Muscle layer of colon (tissue), 2 donors: ENCODE measurements around the gene APPBP2.
"Not testable (repeated sequence)": the region's sequence is repeated elsewhere in the genome, so short reads cannot be mapped to it uniquely, and the experiment has no call there.

ENCODE experiments used
- H3K27ac ChIP-seq: one replicate; pipeline ENCODE4 v1.7.0; 2013; ENCODE audit warnings: low read depth, mild to moderate bottlenecking, low read length, moderate library complexity
- H3K27me3 ChIP-seq, 2 donors: one replicate each; pipeline ENCODE4 v1.7.0; 2013; ENCODE audit warnings: low read length in 2 of 2, mild to moderate bottlenecking in 2 of 2; ENCODE audit not compliant: insufficient read depth in 2 of 2, control insufficient read depth in 1 of 2
- H3K36me3 ChIP-seq: one replicate; pipeline ENCODE4 v1.7.0; 2013; ENCODE audit warnings: mild to moderate bottlenecking, low read length; ENCODE audit not compliant: insufficient read depth
- H3K4me1 ChIP-seq: one replicate; pipeline ENCODE4 v1.7.0; 2013; ENCODE audit warnings: mild to moderate bottlenecking, low read length; ENCODE audit not compliant: insufficient read depth
- H3K4me3 ChIP-seq, 2 donors: one replicate each; pipeline ENCODE4 v1.7.0; 2013; ENCODE audit warnings: low read length in 2 of 2, low read depth in 1 of 2, mild to moderate bottlenecking in 1 of 2, moderate library complexity in 1 of 2
- H3K9ac ChIP-seq: one replicate; pipeline ENCODE4 v1.7.0; 2013; ENCODE audit warnings: low read length
- H3K9me3 ChIP-seq: one replicate; pipeline ENCODE4 v1.7.0; 2013; ENCODE audit warnings: mild to moderate bottlenecking, low read length
- donor health status: abdominal sarcoma.
- donor health status: Adenocarcinoma of cecum.

The APPBP2 gene

GRCh38 chr17:60451071-60451470 is 75.0 kb downstream of the APPBP2 start:
- no peak overlapping the region for H3K9ac ChIP-seq
- H3K27ac ChIP-seq: no peak overlapping the region
- peaks cover 59% of the 10 kb centered on the region for H3K36me3 ChIP-seq
- H3K27me3 ChIP-seq: no peaks in the 10 kb centered on the region
- H3K4me1 ChIP-seq: no peaks in the 10 kb centered on the region
- H3K4me3 ChIP-seq: no peak overlapping the region
- H3K9me3 ChIP-seq: no peaks in the 10 kb centered on the region

- no peak overlapping the region for H3K4me3 ChIP-seq
- H3K27ac ChIP-seq: no peak overlapping the region
- H3K9me3 ChIP-seq: no peaks in the 10 kb centered on the region
- peaks cover 2% of the 10 kb centered on the region for H3K4me1 ChIP-seq
- H3K27me3 ChIP-seq: no peaks in the 10 kb centered on the region
- peaks cover 46% of the 10 kb centered on the region for H3K36me3 ChIP-seq
- H3K9ac ChIP-seq: no peak overlapping the region
Measured at GRCh38 chr17:60447375-60447774, 78.7 kb downstream of the APPBP2 start.

- no peak overlapping the region for H3K27ac ChIP-seq
- H3K4me1 ChIP-seq: peaks cover 10% of the 10 kb centered on the region
- H3K9me3 ChIP-seq: no peaks in the 10 kb centered on the region
- H3K4me3 ChIP-seq: no peak overlapping the region
- peaks cover 31% of the 10 kb centered on the region for H3K36me3 ChIP-seq
- H3K9ac ChIP-seq: no peak overlapping the region
- H3K27me3 ChIP-seq: no peaks in the 10 kb centered on the region
Measured at GRCh38 chr17:60445144-60445543, 80.9 kb downstream of the APPBP2 start.

GRCh38 chr17:60443713-60444112 is 82.3 kb downstream of the APPBP2 start:
- Histone ChIP-seq H3K4me1 (peaks cover 10% of the 10 kb centered on the region), H3K27me3 (no peaks in the 10 kb centered on the region), H3K9me3 (no peaks in the 10 kb centered on the region), H3K4me3 (no peak overlapping the region), H3K36me3 (peaks cover 20% of the 10 kb centered on the region), H3K27ac (no peak overlapping the region), H3K9ac (no peak overlapping the region)

GRCh38 chr17:60442271-60443173 is 83.5 kb downstream of the APPBP2 start:
- H3K27ac ChIP-seq: no peak overlapping the region
- peaks cover 10% of the 10 kb centered on the region for H3K4me1 ChIP-seq
- no peaks in the 10 kb centered on the region for H3K27me3 ChIP-seq
- peaks cover 17% of the 10 kb centered on the region for H3K36me3 ChIP-seq
- no peaks in the 10 kb centered on the region for H3K9me3 ChIP-seq
- H3K9ac ChIP-seq: no peak overlapping the region
- H3K4me3 ChIP-seq: no peak overlapping the region

- H3K27me3 ChIP-seq: no peaks in the 10 kb centered on the region
- no peaks in the 10 kb centered on the region for H3K36me3 ChIP-seq
- no peak overlapping the region for H3K9ac ChIP-seq
- H3K4me1 ChIP-seq: peaks cover 15% of the 10 kb centered on the region
- no peak overlapping the region for H3K4me3 ChIP-seq
- H3K9me3 ChIP-seq: no peaks in the 10 kb centered on the region
- H3K27ac ChIP-seq: no peak overlapping the region
Measured at GRCh38 chr17:60439501-60439900, 86.5 kb downstream of the APPBP2 start.

GRCh38 chr17:60436676-60437075 is 89.4 kb downstream of the APPBP2 start:
- Histone ChIP-seq H3K27me3 (no peaks in the 10 kb centered on the region), H3K27ac (no peak overlapping the region), H3K4me1 (peaks cover 6% of the 10 kb centered on the region), H3K9me3 (no peaks in the 10 kb centered on the region), H3K9ac (no peak overlapping the region), H3K36me3 (no peaks in the 10 kb centered on the region), H3K4me3 (no peak overlapping the region)

- Histone ChIP-seq H3K9me3 (no peaks in the 10 kb centered on the region), H3K36me3 (no peaks in the 10 kb centered on the region), H3K4me1 (peaks cover 5% of the 10 kb centered on the region), H3K4me3 (no peak overlapping the region), H3K27ac (no peak overlapping the region), H3K9ac (no peak overlapping the region), H3K27me3 (no peaks in the 10 kb centered on the region)
Measured at GRCh38 chr17:60435244-60436167, 90.5 kb downstream of the APPBP2 start.

- H3K27me3 ChIP-seq, H3K27ac ChIP-seq, H3K4me3 ChIP-seq, H3K9ac ChIP-seq, H3K9me3 ChIP-seq, H3K4me1 ChIP-seq, H3K36me3 ChIP-seq: not testable (repeated sequence)
Measured at GRCh38 chr17:60433021-60433997, 92.7 kb downstream of the APPBP2 start.

- H3K27me3 ChIP-seq, H3K9me3 ChIP-seq, H3K27ac ChIP-seq, H3K4me1 ChIP-seq, H3K9ac ChIP-seq, H3K36me3 ChIP-seq, H3K4me3 ChIP-seq: not testable (repeated sequence)
Measured at GRCh38 chr17:60430561-60430960, 95.5 kb downstream of the APPBP2 start.

- H3K4me1 ChIP-seq, H3K36me3 ChIP-seq, H3K4me3 ChIP-seq, H3K9ac ChIP-seq, H3K9me3 ChIP-seq, H3K27ac ChIP-seq, H3K27me3 ChIP-seq: not testable (repeated sequence)
Measured at GRCh38 chr17:60428491-60428890, 97.6 kb downstream of the APPBP2 start.
